HepG2 (cell line): ENCODE results near the gene NOP9. TPM values are rescaled to one million over a fixed set of nuclear protein-coding genes. Genes with fewer than 3 reads are reported as not detected.

Source experiments
- CBX5 ChIP-seq: sonication (generic); formaldehyde crosslinking; IDR thresholded peaks from 2 replicates; pipeline ENCODE4 v1.4.0; 2020; ENCODE audit warnings: missing genetic modification reagents, borderline replicate concordance
- KLF15 ChIP-seq: sonication (generic); formaldehyde crosslinking; IDR thresholded peaks from 2 replicates; pipeline ENCODE4 v1.8.1; 2023; ENCODE audit warnings: borderline replicate concordance, mild to moderate bottlenecking, inconsistent platforms, missing genetic modification reagents, mixed read lengths
- MEF2D ChIP-seq: sonication (generic); formaldehyde crosslinking; IDR thresholded peaks from 2 replicates; pipeline ENCODE4 v1.5.1; 2020; ENCODE audit warnings: mild to moderate bottlenecking, missing genetic modification reagents
- NCOR1 ChIP-seq: fragments of 200-600 bp; sonication (generic); IDR thresholded peaks from 2 replicates; pipeline ENCODE4 v1.7.0; 2017; ENCODE audit warnings: antibody characterized with exemption, low read length, borderline replicate concordance
- NFYB ChIP-seq: sonication (generic); formaldehyde crosslinking; IDR thresholded peaks from 2 replicates; pipeline ENCODE4 v1.4.0; 2020; ENCODE audit warnings: missing genetic modification reagents
- ZBTB26 ChIP-seq: IDR thresholded peaks from 2 replicates; pipeline ENCODE4 v1.6.1; 2016; ENCODE audit warnings: missing compliant biosample characterization, missing genetic modification reagents, borderline replicate concordance
- ZFP41 ChIP-seq: sonication (generic); formaldehyde crosslinking; IDR thresholded peaks from 2 replicates; pipeline ENCODE4 v1.4.0; 2020; ENCODE audit warnings: mild to moderate bottlenecking, missing genetic modification reagents, borderline replicate concordance
- ZNF121 ChIP-seq: sonication (generic); formaldehyde crosslinking; IDR thresholded peaks from 2 replicates; pipeline ENCODE4 v1.5.0; 2020; ENCODE audit warnings: mild to moderate bottlenecking, missing genetic modification reagents
- ZNF432 ChIP-seq: sonication (generic); formaldehyde crosslinking; IDR thresholded peaks from 2 replicates; pipeline ENCODE4 v1.5.0; 2020; ENCODE audit warnings: missing genetic modification reagents, mild to moderate bottlenecking, borderline replicate concordance
- polyA plus RNA-seq, 8 experiments: library from polyadenylated mRNA; depleted of rRNA in 3 of 8; stranded (reverse) in 7 of 8; unstranded in 1 of 8; fragments of >200 nt; fragmentation: Illumina TruSeq in 4 of 8; extraction: Trizol in 4 of 8; gene quantifications; 2 replicates each; pipeline versions ENCODE4 v1.2.1 to v1.2.3, GENCODE V29; 2011 to 2016; ENCODE audit warnings: low read depth in 4 of 8, missing spikeins in 1 of 8, mixed read lengths in 1 of 8; ENCODE audit not compliant: insufficient read depth in 1 of 8
- total RNA-seq, 5 experiments: library from RNA; depleted of rRNA; stranded (reverse); fragments of >200 nt; fragmentation: Illumina TruSeq; extraction: Trizol; gene quantifications; 2 replicates each; pipeline ENCODE4 v1.2.3, GENCODE V29; 2016; ENCODE audit warnings: low read depth in 1 of 5
- TF ChIP-seq, protein P1 (sequence below): sonication (generic); formaldehyde crosslinking; IDR thresholded peaks from 2 replicates; pipeline ENCODE4 v1.5.0; 2020; ENCODE audit warnings: mild to moderate bottlenecking, missing genetic modification reagents, borderline replicate concordance
- TF ChIP-seq, protein P2 (sequence below): IDR thresholded peaks from 2 replicates; pipeline ENCODE4 v1.6.1; 2016
- TF ChIP-seq, protein P3 (sequence below): sonication (generic); formaldehyde crosslinking; IDR thresholded peaks from 2 replicates; pipeline ENCODE4 v1.5.1; 2020; ENCODE audit warnings: mild to moderate bottlenecking, missing genetic modification reagents, borderline replicate concordance
- TF ChIP-seq, protein P4 (sequence below): sonication (generic); formaldehyde crosslinking; IDR thresholded peaks from 2 replicates; pipeline ENCODE4 v1.8.1; 2023; ENCODE audit warnings: mild to moderate bottlenecking, missing genetic modification reagents

NOP9 gene
- total and polyA plus RNA-seq, 2 of the 13 experiments (the other 11 are each of a cell fraction or from before 2014, with no cell fraction given): 24.5 to 61.6 TPM

DNA sequence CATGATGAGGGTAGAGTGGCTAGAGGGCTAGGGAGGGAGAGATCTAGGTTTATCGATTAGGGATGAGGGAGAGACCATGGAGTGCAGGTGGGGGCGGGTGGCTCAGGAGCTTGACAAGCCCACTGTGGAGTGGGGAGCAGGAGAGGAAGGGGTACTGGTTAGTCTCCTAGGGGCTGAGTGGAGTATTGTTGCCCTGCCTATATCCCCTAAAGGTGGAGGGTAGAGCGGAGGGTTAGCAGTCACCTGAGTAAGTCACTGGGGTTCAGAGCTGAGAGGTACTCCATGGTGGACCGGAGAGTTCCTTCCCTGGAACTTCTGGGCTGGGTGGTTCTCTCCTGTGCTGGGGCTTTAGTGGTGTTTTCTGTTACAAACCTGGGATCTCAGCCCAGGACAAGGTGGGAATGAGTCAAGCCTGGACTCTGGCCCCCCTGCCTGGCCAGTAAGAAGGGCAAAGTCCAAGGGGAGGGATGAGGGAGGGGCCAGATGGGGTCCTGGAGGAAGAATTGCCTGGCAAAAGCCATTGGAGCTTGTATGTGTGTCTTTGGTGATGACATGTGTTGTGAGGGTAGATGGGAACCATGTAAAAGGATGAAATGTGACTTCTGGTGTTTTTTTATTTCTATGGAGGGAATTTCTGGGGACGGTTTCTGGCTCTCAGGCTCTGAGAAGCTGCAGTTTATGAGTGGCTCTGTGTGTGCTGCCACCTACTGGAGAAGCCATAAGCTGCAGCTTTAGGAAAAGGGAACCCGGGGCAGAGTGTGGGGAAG lies 8.1 kb downstream of the NOP9 start, which contains the start of gene CIDEB (continued):
- TF ChIP-seq, protein P1, sequence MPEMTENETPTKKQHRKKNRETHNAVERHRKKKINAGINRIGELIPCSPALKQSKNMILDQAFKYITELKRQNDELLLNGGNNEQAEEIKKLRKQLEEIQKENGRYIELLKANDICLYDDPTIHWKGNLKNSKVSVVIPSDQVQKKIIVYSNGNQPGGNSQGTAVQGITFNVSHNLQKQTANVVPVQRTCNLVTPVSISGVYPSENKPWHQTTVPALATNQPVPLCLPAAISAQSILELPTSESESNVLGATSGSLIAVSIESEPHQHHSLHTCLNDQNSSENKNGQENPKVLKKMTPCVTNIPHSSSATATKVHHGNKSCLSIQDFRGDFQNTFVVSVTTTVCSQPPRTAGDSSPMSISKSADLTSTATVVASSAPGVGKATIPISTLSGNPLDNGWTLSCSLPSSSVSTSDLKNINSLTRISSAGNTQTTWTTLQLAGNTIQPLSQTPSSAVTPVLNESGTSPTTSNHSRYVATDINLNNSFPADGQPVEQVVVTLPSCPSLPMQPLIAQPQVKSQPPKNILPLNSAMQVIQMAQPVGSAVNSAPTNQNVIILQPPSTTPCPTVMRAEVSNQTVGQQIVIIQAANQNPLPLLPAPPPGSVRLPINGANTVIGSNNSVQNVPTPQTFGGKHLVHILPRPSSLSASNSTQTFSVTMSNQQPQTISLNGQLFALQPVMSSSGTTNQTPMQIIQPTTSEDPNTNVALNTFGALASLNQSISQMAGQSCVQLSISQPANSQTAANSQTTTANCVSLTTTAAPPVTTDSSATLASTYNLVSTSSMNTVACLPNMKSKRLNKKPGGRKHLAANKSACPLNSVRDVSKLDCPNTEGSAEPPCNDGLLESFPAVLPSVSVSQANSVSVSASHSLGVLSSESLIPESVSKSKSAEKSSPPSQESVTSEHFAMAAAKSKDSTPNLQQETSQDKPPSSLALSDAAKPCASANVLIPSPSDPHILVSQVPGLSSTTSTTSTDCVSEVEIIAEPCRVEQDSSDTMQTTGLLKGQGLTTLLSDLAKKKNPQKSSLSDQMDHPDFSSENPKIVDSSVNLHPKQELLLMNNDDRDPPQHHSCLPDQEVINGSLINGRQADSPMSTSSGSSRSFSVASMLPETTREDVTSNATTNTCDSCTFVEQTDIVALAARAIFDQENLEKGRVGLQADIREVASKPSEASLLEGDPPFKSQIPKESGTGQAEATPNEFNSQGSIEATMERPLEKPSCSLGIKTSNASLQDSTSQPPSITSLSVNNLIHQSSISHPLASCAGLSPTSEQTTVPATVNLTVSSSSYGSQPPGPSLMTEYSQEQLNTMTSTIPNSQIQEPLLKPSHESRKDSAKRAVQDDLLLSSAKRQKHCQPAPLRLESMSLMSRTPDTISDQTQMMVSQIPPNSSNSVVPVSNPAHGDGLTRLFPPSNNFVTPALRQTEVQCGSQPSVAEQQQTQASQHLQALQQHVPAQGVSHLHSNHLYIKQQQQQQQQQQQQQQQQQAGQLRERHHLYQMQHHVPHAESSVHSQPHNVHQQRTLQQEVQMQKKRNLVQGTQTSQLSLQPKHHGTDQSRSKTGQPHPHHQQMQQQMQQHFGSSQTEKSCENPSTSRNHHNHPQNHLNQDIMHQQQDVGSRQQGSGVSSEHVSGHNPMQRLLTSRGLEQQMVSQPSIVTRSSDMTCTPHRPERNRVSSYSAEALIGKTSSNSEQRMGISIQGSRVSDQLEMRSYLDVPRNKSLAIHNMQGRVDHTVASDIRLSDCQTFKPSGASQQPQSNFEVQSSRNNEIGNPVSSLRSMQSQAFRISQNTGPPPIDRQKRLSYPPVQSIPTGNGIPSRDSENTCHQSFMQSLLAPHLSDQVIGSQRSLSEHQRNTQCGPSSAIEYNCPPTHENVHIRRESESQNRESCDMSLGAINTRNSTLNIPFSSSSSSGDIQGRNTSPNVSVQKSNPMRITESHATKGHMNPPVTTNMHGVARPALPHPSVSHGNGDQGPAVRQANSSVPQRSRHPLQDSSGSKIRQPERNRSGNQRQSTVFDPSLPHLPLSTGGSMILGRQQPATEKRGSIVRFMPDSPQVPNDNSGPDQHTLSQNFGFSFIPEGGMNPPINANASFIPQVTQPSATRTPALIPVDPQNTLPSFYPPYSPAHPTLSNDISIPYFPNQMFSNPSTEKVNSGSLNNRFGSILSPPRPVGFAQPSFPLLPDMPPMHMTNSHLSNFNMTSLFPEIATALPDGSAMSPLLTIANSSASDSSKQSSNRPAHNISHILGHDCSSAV (CRISPR knock-in tag): no peak; the same call in 1 of the 2 replicates
- TF ChIP-seq, protein P2, sequence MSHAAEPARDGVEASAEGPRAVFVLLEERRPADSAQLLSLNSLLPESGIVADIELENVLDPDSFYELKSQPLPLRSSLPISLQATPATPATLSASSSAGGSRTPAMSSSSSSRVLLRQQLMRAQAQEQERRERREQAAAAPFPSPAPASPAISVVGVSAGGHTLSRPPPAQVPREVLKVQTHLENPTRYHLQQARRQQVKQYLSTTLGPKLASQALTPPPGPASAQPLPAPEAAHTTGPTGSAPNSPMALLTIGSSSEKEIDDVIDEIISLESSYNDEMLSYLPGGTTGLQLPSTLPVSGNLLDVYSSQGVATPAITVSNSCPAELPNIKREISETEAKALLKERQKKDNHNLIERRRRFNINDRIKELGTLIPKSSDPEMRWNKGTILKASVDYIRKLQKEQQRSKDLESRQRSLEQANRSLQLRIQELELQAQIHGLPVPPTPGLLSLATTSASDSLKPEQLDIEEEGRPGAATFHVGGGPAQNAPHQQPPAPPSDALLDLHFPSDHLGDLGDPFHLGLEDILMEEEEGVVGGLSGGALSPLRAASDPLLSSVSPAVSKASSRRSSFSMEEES (CRISPR knock-in tag): peak; percentile 82
- TF ChIP-seq MEF2D: peak; percentile 97
- peak; percentile 100 for TF ChIP-seq NCOR1
- no peak for TF ChIP-seq ZNF432 (CRISPR knock-in tag)
- TF ChIP-seq ZFP41 (CRISPR knock-in tag): peak; percentile 89; the same call in 1 of the 2 replicates
- TF ChIP-seq ZBTB26 (CRISPR knock-in tag): peak; percentile 87; the same call in 1 of the 2 replicates
- TF ChIP-seq, protein P3, sequence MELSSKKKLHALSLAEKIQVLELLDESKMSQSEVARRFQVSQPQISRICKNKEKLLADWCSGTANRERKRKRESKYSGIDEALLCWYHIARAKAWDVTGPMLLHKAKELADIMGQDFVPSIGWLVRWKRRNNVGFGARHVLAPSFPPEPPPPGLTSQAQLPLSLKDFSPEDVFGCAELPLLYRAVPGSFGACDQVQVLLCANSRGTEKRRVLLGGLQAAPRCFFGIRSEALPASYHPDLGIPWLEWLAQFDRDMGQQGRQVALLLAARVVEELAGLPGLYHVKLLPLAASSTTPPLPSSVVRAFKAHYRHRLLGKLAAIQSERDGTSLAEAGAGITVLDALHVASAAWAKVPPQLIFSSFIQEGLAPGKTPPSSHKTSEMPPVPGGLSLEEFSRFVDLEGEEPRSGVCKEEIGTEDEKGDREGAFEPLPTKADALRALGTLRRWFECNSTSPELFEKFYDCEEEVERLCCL: peak; percentile 41; the same call in 1 of the 2 replicates
- TF ChIP-seq KLF15 (CRISPR knock-in tag): 0 out of 2 replicates have a peak, but pooled peaks have one; percentile 36
- TF ChIP-seq, protein P4, sequence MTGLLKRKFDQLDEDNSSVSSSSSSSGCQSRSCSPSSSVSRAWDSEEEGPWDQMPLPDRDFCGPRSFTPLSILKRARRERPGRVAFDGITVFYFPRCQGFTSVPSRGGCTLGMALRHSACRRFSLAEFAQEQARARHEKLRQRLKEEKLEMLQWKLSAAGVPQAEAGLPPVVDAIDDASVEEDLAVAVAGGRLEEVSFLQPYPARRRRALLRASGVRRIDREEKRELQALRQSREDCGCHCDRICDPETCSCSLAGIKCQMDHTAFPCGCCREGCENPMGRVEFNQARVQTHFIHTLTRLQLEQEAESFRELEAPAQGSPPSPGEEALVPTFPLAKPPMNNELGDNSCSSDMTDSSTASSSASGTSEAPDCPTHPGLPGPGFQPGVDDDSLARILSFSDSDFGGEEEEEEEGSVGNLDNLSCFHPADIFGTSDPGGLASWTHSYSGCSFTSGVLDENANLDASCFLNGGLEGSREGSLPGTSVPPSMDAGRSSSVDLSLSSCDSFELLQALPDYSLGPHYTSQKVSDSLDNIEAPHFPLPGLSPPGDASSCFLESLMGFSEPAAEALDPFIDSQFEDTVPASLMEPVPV (CRISPR knock-in tag): peak; percentile 18; the same call in 1 of the 2 replicates
- TF ChIP-seq NFYB: peak; percentile 43; the same call in 1 of the 2 replicates
- TF ChIP-seq CBX5 (CRISPR knock-in tag): peak; percentile 92; the same call in 1 of the 2 replicates
- TF ChIP-seq ZNF121 (CRISPR knock-in tag): no peak
